Type B pancreatic cell (in vitro differentiated cells): Measurements from ENCODE around the gene FSTL5. TPM values are rescaled to one million over a fixed set of nuclear protein-coding genes. Genes with fewer than 3 reads are reported as not detected.

Source experiments
- DNase-seq: peaks from one replicate; pipeline ENCODE4 v3.0.0; 2021; ENCODE audit warnings: mixed read lengths; ENCODE audit not compliant: unreplicated experiment; ENCODE audit errors: extremely low spot score
- H3K27ac Mint-ChIP-seq: 2 replicates; pipeline ENCODE4 v1.8.0; 2021; ENCODE audit warnings: mild to moderate bottlenecking, mixed read lengths
- H3K27me3 Mint-ChIP-seq: 2 replicates; pipeline ENCODE4 v1.8.0; 2021; ENCODE audit warnings: mixed read lengths
- H3K36me3 Mint-ChIP-seq: 2 replicates; pipeline ENCODE4 v1.8.0; 2021; ENCODE audit warnings: mixed read lengths
- H3K4me1 Mint-ChIP-seq: one replicate; pipeline ENCODE4 v1.8.0; 2021; ENCODE audit warnings: mixed read lengths; ENCODE audit not compliant: unreplicated experiment
- H3K4me3 Mint-ChIP-seq: 2 replicates; pipeline ENCODE4 v1.8.0; 2021; ENCODE audit warnings: mild to moderate bottlenecking, mixed read lengths
- H3K9me3 Mint-ChIP-seq: 2 replicates; pipeline ENCODE4 v1.8.0; 2021; ENCODE audit warnings: mixed read lengths
- total RNA-seq: library from RNA; stranded (reverse); gene quantifications from 2 replicates; pipeline ENCODE4 v1.2.1, GENCODE V29; 2021; ENCODE audit warnings: low replicate concordance
- TF ChIP-seq, protein P1 (sequence below): fragments of 200-600 bp; sonication (generic); conservative IDR thresholded peaks from 2 replicates; pipeline ENCODE4 v1.5.0; 2021; ENCODE audit warnings: antibody characterized with exemption, mild to moderate bottlenecking

Gene FSTL5
- total RNA-seq, 1 donor from 2014 or later, result 3.6 TPM

DNA sequence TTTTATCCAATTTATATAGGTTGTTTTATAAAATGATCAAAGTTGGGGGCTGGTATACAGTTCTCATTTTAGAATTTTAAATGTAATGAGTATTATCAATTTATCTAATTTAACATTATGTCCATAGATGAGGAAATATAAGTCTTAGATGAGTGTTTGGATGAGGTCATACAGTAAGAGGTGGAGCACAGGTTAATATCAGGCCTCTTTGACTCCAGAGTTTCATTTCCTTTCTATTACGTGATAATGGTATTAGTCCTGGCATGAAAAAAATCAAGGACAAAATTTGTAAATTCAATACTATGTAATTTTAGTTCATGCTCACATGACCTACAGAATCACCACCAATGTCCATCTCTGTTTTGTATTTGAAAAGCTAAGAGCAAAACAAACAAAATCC, 269.8 kb downstream of the FSTL5 start:
- Mint-ChIP-seq H3K4me1 (no peaks in the 10 kb centered on the region), H3K27ac (no peak overlapping the region), H3K27me3 (no peaks in the 10 kb centered on the region), H3K4me3 (no peak overlapping the region), H3K36me3 (no peaks in the 10 kb centered on the region), H3K9me3 (no peaks in the 10 kb centered on the region)
- DNase-seq, result no peak
- TF ChIP-seq, protein P1, sequence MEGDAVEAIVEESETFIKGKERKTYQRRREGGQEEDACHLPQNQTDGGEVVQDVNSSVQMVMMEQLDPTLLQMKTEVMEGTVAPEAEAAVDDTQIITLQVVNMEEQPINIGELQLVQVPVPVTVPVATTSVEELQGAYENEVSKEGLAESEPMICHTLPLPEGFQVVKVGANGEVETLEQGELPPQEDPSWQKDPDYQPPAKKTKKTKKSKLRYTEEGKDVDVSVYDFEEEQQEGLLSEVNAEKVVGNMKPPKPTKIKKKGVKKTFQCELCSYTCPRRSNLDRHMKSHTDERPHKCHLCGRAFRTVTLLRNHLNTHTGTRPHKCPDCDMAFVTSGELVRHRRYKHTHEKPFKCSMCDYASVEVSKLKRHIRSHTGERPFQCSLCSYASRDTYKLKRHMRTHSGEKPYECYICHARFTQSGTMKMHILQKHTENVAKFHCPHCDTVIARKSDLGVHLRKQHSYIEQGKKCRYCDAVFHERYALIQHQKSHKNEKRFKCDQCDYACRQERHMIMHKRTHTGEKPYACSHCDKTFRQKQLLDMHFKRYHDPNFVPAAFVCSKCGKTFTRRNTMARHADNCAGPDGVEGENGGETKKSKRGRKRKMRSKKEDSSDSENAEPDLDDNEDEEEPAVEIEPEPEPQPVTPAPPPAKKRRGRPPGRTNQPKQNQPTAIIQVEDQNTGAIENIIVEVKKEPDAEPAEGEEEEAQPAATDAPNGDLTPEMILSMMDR, result no peak

DNA sequence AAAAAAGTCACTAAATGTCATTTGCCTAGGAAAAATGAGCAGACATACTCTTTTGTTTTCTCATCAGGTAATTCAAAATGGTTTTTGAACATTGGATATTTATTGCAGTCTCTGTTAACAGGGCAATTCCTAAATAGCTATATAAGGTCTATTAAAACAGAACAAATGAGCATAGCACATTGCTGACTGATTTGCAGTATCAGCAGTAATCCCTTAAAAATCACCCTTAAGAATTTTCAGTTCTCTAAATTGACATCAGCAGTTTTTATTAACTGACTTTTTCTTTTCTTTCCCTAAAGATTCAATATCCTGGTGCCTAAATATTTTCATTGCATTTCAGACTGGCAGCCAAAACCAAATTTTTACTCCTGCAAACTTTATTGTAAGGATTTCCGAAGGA, 270.2 kb downstream of the FSTL5 start:
- H3K4me1 Mint-ChIP-seq, result no peaks in the 10 kb centered on the region
- H3K4me3 Mint-ChIP-seq, result no peak overlapping the region
- H3K27ac Mint-ChIP-seq, result no peak overlapping the region
- H3K9me3 Mint-ChIP-seq, result no peaks in the 10 kb centered on the region
- TF ChIP-seq, protein P1, result no peak
- no peak for DNase-seq
- H3K36me3 Mint-ChIP-seq, result no peaks in the 10 kb centered on the region
- no peaks in the 10 kb centered on the region for H3K27me3 Mint-ChIP-seq

DNA sequence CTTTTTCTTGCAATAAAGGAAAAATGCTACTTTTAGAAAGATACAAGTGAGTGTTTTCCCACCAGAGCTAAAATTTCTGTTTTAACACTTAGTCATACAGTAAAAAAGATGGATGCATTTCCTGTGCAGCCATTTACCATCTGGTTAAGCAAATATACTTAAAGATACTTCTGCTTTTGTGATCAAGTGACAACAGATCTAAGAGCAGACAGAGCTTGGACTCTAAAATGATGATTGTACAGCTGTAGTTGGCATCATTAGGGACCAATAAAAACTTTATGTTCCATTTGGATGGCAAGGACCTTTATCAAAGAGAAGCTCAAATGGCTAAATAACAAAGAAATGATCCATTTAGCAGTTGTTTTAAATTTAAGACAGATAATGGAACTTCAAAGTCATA, 270.8 kb downstream of the FSTL5 start:
- H3K4me3 Mint-ChIP-seq, result no peak overlapping the region
- no peak overlapping the region for H3K27ac Mint-ChIP-seq
- TF ChIP-seq, protein P1, result no peak
- DNase-seq, result no peak
- no peaks in the 10 kb centered on the region for H3K4me1 Mint-ChIP-seq
- H3K36me3 Mint-ChIP-seq, result no peaks in the 10 kb centered on the region
- no peaks in the 10 kb centered on the region for H3K9me3 Mint-ChIP-seq
- no peaks in the 10 kb centered on the region for H3K27me3 Mint-ChIP-seq

DNA sequence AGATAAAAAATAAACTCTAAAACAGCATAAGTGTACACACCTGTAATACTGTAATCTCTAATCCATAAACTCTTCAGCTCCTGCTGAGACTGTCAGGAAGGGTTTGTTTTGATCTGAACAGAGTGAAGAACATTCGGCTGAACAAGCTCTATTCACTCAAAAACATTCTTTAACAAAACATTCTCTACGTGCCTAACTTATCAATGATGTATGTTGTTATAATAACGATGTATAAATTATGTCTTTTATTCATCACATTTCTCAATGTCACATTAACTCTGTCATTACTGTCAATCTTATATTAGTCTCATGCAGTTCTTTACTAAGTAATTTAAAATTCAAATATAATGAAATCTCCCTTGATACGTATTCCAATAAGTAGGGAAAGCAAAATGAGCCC, 280.6 kb downstream of the FSTL5 start:
- no peak for DNase-seq
- Mint-ChIP-seq H3K9me3 (no peaks in the 10 kb centered on the region), H3K36me3 (no peaks in the 10 kb centered on the region), H3K4me3 (no peak overlapping the region), H3K4me1 (no peaks in the 10 kb centered on the region), H3K27me3 (no peaks in the 10 kb centered on the region), H3K27ac (no peak overlapping the region)
- TF ChIP-seq, protein P1, result no peak

DNA sequence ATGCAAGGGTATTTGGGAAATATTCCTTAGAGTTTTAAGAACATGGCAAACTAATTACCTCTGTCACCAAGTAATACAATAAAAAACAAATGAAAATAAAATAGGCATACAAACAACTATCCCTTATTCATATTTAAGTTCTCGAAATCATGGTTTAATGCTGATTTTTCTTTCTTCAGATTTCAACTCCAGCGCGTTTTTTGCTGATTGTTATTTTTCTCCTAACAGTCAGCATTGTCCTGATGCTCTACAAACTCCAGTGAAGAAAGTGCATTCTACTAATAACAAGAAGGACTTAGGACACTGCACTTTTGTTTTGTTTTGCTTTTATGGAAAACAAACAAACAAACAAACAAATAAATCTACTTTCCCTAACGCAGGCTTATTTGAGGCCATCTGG, 282.4 kb downstream of the FSTL5 start:
- no peak overlapping the region for H3K27ac Mint-ChIP-seq
- no peak overlapping the region for H3K4me3 Mint-ChIP-seq
- H3K4me1 Mint-ChIP-seq, result no peaks in the 10 kb centered on the region
- TF ChIP-seq, protein P1, result no peak
- H3K9me3 Mint-ChIP-seq, result no peaks in the 10 kb centered on the region
- no peak for DNase-seq
- H3K36me3 Mint-ChIP-seq, result no peaks in the 10 kb centered on the region
- H3K27me3 Mint-ChIP-seq, result no peaks in the 10 kb centered on the region

DNA sequence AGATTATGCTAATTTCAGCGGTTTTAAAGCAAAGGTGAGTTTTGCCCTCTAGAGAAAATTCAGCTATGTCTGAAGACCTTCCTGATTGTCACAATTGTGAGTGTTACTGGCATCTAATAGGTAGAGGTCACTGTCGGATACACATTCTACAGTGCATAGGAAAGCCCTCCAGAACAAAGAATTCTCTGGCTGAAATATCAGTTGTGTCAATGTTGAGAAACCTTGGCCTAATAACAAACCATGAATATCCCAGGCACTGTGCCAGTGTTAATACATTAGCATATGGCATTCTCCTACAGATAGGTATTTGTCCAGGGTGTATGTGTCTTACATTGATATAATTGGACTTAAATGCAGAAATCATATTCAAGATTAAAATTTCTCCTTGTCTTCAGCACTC, 294.3 kb downstream of the FSTL5 start:
- TF ChIP-seq, protein P1, result no peak
- H3K36me3 Mint-ChIP-seq, result no peaks in the 10 kb centered on the region
- no peaks in the 10 kb centered on the region for H3K4me1 Mint-ChIP-seq
- H3K9me3 Mint-ChIP-seq, result no peaks in the 10 kb centered on the region
- no peak overlapping the region for H3K4me3 Mint-ChIP-seq
- DNase-seq, result no peak
- H3K27ac Mint-ChIP-seq, result no peak overlapping the region
- H3K27me3 Mint-ChIP-seq, result no peaks in the 10 kb centered on the region
